ENCODE results near the gene RHOBTB3. TPM values are rescaled to one million over a fixed set of nuclear protein-coding genes. Genes with fewer than 3 reads are reported as not detected.

Gene RHOBTB3
- total RNA-seq, 1 experiment from 2014 or later, result 95.2 TPM

- intact Hi-C loops (cut with micrococcal nuclease; ENCODE audit: unreplicated experiment), result no loop called here
- H3K27me3 ChIP-seq (ENCODE audit: control insufficient read depth, insufficient read depth, low read length), result no peaks in the 10 kb centered on the region
- BruUV-seq (replicated peaks), result no TSS peak
- H3K27ac ChIP-seq (ENCODE audit: low read length), result no peak overlapping the region
- in situ Hi-C loops (cut with HindIII; ENCODE audit: low pct_unique_long_range_greater_than_20kb, low sequenced_read_pairs), result no loop called here
- TF ChIP-seq CTCF (IDR thresholded peaks at IDR 0.05), result no peak
- TF ChIP-seq REST (IDR thresholded peaks at IDR 0.05; ENCODE audit: insufficient read depth in 1 of 2, low read depth in 2 of 2, low read length in 1 of 2), result no peak
- no peak for TF ChIP-seq POLR2AphosphoS5 (IDR thresholded peaks at IDR 0.05; ENCODE audit: low read depth, low read length)
- no peak for TF ChIP-seq SIN3A (IDR thresholded peaks at IDR 0.05; ENCODE audit: borderline replicate concordance, insufficient read depth, low read depth, low read length)
- no peak for TF ChIP-seq TCF7L2 (IDR thresholded peaks at IDR 0.05; ENCODE audit: low read depth, low read length)
- no peaks in the 10 kb centered on the region for H3K36me3 ChIP-seq (ENCODE audit: control insufficient read depth, insufficient read depth, low read length)
- ChIA-PET CTCF (no interaction called here), POLR2A (no interaction called here)
- H3K9me3 ChIP-seq (ENCODE audit: control insufficient read depth, insufficient read depth, low read depth, low read length), result no peaks in the 10 kb centered on the region
- no peak overlapping the region for H3K4me3 ChIP-seq (ENCODE audit: low read depth in 2 of 2, low read length in 2 of 2)
- H3K4me1 ChIP-seq (ENCODE audit: control insufficient read depth, insufficient read depth, low read length), result no peaks in the 10 kb centered on the region
- DNase-seq (ENCODE audit: low read depth, low spot score) (no peak), ATAC-seq (no peak)
Observed at GRCh38 chr5:95816341-95816740, 85.2 kb downstream of the RHOBTB3 start.

GRCh38 chr5:95816776-95817175 is 85.6 kb downstream of the RHOBTB3 start:
- POLR2A ChIA-PET, result no interaction called here
- no peak for DNase-seq (ENCODE audit: low read depth, low spot score)
- intact Hi-C loops (cut with micrococcal nuclease; ENCODE audit: unreplicated experiment) (no loop called here), in situ Hi-C loops (cut with HindIII; ENCODE audit: low pct_unique_long_range_greater_than_20kb, low sequenced_read_pairs) (no loop called here)
- Histone ChIP-seq H3K27me3 (ENCODE audit: control insufficient read depth, insufficient read depth, low read length) (no peaks in the 10 kb centered on the region), H3K9me3 (ENCODE audit: control insufficient read depth, insufficient read depth, low read depth, low read length) (no peaks in the 10 kb centered on the region), H3K4me1 (ENCODE audit: control insufficient read depth, insufficient read depth, low read length) (0 out of 2 replicates have a peak, but pooled peaks cover 4% of the 10 kb centered on the region), H3K36me3 (ENCODE audit: control insufficient read depth, insufficient read depth, low read length) (no peaks in the 10 kb centered on the region), H3K4me3 (ENCODE audit: low read depth in 2 of 2, low read length in 2 of 2) (no peak overlapping the region), H3K27ac (ENCODE audit: low read length) (no peak overlapping the region)
- TF ChIP-seq POLR2AphosphoS5 (IDR thresholded peaks at IDR 0.05; ENCODE audit: low read depth, low read length), result no peak
- no peak for ATAC-seq
- no TSS peak for BruUV-seq (replicated peaks)
- CTCF ChIA-PET, result no interaction called here

- POLR2A ChIA-PET, result no interaction called here
- intact Hi-C loops (cut with micrococcal nuclease; ENCODE audit: unreplicated experiment) (no loop called here), in situ Hi-C loops (cut with HindIII; ENCODE audit: low pct_unique_long_range_greater_than_20kb, low sequenced_read_pairs) (no loop called here)
- CTCF ChIA-PET, result no interaction called here
- H3K27ac ChIP-seq (ENCODE audit: low read length), result no peak overlapping the region
- DNase-seq (ENCODE audit: low read depth, low spot score), result no peak
- BruUV-seq (replicated peaks), result no TSS peak
- no peaks in the 10 kb centered on the region for H3K27me3 ChIP-seq (ENCODE audit: control insufficient read depth, insufficient read depth, low read length)
- TF ChIP-seq TCF7L2 (IDR thresholded peaks at IDR 0.05; ENCODE audit: low read depth, low read length) (no peak), REST (IDR thresholded peaks at IDR 0.05; ENCODE audit: insufficient read depth in 1 of 2, low read depth in 2 of 2, low read length in 1 of 2) (no peak), SIN3A (IDR thresholded peaks at IDR 0.05; ENCODE audit: borderline replicate concordance, insufficient read depth, low read depth, low read length) (no peak), CTCF (IDR thresholded peaks at IDR 0.05) (no peak), POLR2AphosphoS5 (IDR thresholded peaks at IDR 0.05; ENCODE audit: low read depth, low read length) (no peak)
- peaks cover 2% of the 10 kb centered on the region; the same call in 1 of the 2 replicates for H3K36me3 ChIP-seq (ENCODE audit: control insufficient read depth, insufficient read depth, low read length)
- H3K9me3 ChIP-seq (ENCODE audit: control insufficient read depth, insufficient read depth, low read depth, low read length), result no peaks in the 10 kb centered on the region
- no peak for ATAC-seq
- H3K4me3 ChIP-seq (ENCODE audit: low read depth in 2 of 2, low read length in 2 of 2), result no peak overlapping the region
- H3K4me1 ChIP-seq (ENCODE audit: control insufficient read depth, insufficient read depth, low read length), result 0 out of 2 replicates have a peak, but pooled peaks cover 7% of the 10 kb centered on the region
Observed at GRCh38 chr5:95817430-95817829, 86.3 kb downstream of the RHOBTB3 start.

All from Panc1 (cell line).